Prostate gland (tissue), 2 donors: ENCODE results near the gene BTG2. TPM values are rescaled to one million over a fixed set of nuclear protein-coding genes. Genes with fewer than 3 reads are reported as not detected.
"Not testable (repeated sequence)": the region's sequence is repeated elsewhere in the genome, so short reads cannot be mapped to it uniquely, and the experiment has no call there.

Experiments used
- DNase-seq: peaks from one replicate; pipeline ENCODE4 v3.0.0-alpha.2; 2019; ENCODE audit warnings: low spot score
- H3K27ac ChIP-seq, 2 donors: fragments of 200-600 bp; sonication (generic); 2 replicates each; pipeline ENCODE4 v1.5.1; 2017 to 2019
- H3K27me3 ChIP-seq: fragments of 200-600 bp; sonication (generic); replicated peaks from 2 replicates; pipeline ENCODE4 v1.5.1; 2019; ENCODE audit not compliant: insufficient read depth
- H3K36me3 ChIP-seq, 2 donors: fragments of 200-600 bp; sonication (generic); 1 replicate in 1 of 2; 2 replicates in 1 of 2; pipeline versions ENCODE4 v1.5.1 to v1.8.1; 2017 to 2019
- H3K4me1 ChIP-seq: fragments of 200-600 bp; sonication (generic); replicated peaks from 2 replicates; pipeline ENCODE4 v1.5.1; 2019
- H3K4me3 ChIP-seq, 2 donors: fragments of 200-600 bp; sonication (generic); 2 replicates each; pipeline ENCODE4 v1.5.1; 2017 to 2019
- H3K9me3 ChIP-seq: fragments of 200-600 bp; sonication (generic); 2 replicates; pipeline ENCODE4 v1.5.1; 2017
- CTCF ChIP-seq, 4 experiments: fragments of 200-600 bp in 2 of 4; fragments of 450-650 bp in 2 of 4; sonication (generic) in 2 of 4; IDR thresholded peaks; 1 replicate in 3 of 4; 2 replicates in 1 of 4; pipeline ENCODE4 v1.5.1; 2016 to 2019; ENCODE audit warnings: antibody characterized with exemption in 4 of 4, mild to moderate bottlenecking in 2 of 4, moderate library complexity in 2 of 4
- POLR2A ChIP-seq: fragments of 450-650 bp; IDR thresholded peaks from one replicate; pipeline ENCODE4 v1.6.1; 2016; ENCODE audit warnings: antibody characterized with exemption, mild to moderate bottlenecking
- POLR2AphosphoS5 ChIP-seq: sonication (generic); formaldehyde crosslinking; IDR thresholded peaks from one replicate; pipeline ENCODE4 v1.6.1; 2017; ENCODE audit warnings: antibody characterized with exemption
- WGBS: methylation state at CpG from one replicate; pipeline ENCODE4 v1.1.5; 2018; 5-methylcytosine and 5-hydroxymethylcytosine counted together
- intact Hi-C: fragments of 100-400 bp; cut with DNase I; formaldehyde crosslinking; loops from one replicate; pipeline ENCODE4 v1.14.2; 2022
- total RNA-seq, 2 donors: library from RNA; depleted of rRNA; stranded (reverse); fragments of >200 nt; gene quantifications; one replicate each; pipeline ENCODE4 v1.1.0, GENCODE V29; 2016

The BTG2 gene
- total RNA-seq = 100 to 1,000 TPM in 1 of 2 donors, 10 to 100 TPM in 1; 91.0 to 131 TPM

GRCh38 chr1:203304919-203305808 is at the start of gene BTG2:
Gene BTG2, plus strand, starts transcription at chr1:203305519. Its CDS starts 88 bp downstream, at chr1:203305607.
- 4% methylated on average over 57 of the region's 79 CpGs for WGBS
- H3K36me3 ChIP-seq = peaks cover 0 to 4% of the 10 kb centered on the region in 2 donors
- H3K4me3 ChIP-seq = peak within 1 kb of the TSS; percentile 100
- H3K27me3 ChIP-seq = no peaks in the 10 kb centered on the region
- no peaks in the 10 kb centered on the region for H3K9me3 ChIP-seq
- DNase-seq = peak; percentile 94
- peak in 2 of 4 experiments; percentile 3 to 14 for TF ChIP-seq CTCF (IDR thresholded peaks at IDR 0.05)
- TF ChIP-seq POLR2A = peak; percentile 100
- peak; percentile 98 for TF ChIP-seq POLR2AphosphoS5
- peak within 1 kb of the TSS; percentile 99 for H3K27ac ChIP-seq
- intact Hi-C loops = no loop called here
- H3K4me1 ChIP-seq = peaks cover 7% of the 10 kb centered on the region

- H3K36me3 ChIP-seq, H3K27me3 ChIP-seq, H3K27ac ChIP-seq, H3K4me1 ChIP-seq, H3K9me3 ChIP-seq, DNase-seq, H3K4me3 ChIP-seq, intact Hi-C loops: not testable (repeated sequence)
- WGBS = 87% methylated on average over 9 of the region's 9 CpGs
Observed at GRCh38 chr1:203256636-203257035, 48.7 kb upstream of the BTG2 start.

- Histone ChIP-seq H3K36me3 (no peaks in the 10 kb centered on the region), H3K27me3 (no peaks in the 10 kb centered on the region), H3K4me3 (no peak overlapping the region), H3K9me3 (no peaks in the 10 kb centered on the region), H3K27ac (peak overlapping the region in 1 of 2 donors; percentile 39), H3K4me1 (no peaks in the 10 kb centered on the region)
- TF ChIP-seq POLR2A = no peak
- no peak for TF ChIP-seq POLR2AphosphoS5
- TF ChIP-seq CTCF (IDR thresholded peaks at IDR 0.05) = no peak
- DNase-seq = no peak
- 73% methylated on average over 10 of the region's 10 CpGs for WGBS
- intact Hi-C loops = no loop called here
Observed at GRCh38 chr1:203263496-203263895, 41.8 kb upstream of the BTG2 start.

- DNase-seq = no peak
- Histone ChIP-seq H3K9me3 (no peaks in the 10 kb centered on the region), H3K36me3 (no peaks in the 10 kb centered on the region), H3K27me3 (no peaks in the 10 kb centered on the region), H3K4me3 (no peak overlapping the region), H3K27ac (no peak overlapping the region), H3K4me1 (no peaks in the 10 kb centered on the region)
- intact Hi-C loops = no loop called here
- 56% methylated on average over 6 of the region's 6 CpGs for WGBS
- no peak for TF ChIP-seq POLR2A
- TF ChIP-seq CTCF (IDR thresholded peaks at IDR 0.05) = no peak
- TF ChIP-seq POLR2AphosphoS5 = no peak
Observed at GRCh38 chr1:203264052-203264501, 41.2 kb upstream of the BTG2 start.

- WGBS = 52% methylated on average over 4 of the region's 4 CpGs
- intact Hi-C loops = no loop called here
Observed at GRCh38 chr1:203265541-203265940, 39.8 kb upstream of the BTG2 start.

GRCh38 chr1:203266140-203266539 is 39.2 kb upstream of the BTG2 start:
- intact Hi-C loops, H3K27me3 ChIP-seq, H3K9me3 ChIP-seq, H3K4me3 ChIP-seq, H3K4me1 ChIP-seq, H3K36me3 ChIP-seq, H3K27ac ChIP-seq, DNase-seq: not testable (repeated sequence)
- WGBS = 61% methylated on average over 5 of the region's 5 CpGs

More at GRCh38 chr1:203265541-203265940, 39.8 kb upstream of the BTG2 start:
- H3K36me3 ChIP-seq = no peaks in the 10 kb centered on the region
- TF ChIP-seq POLR2A = no peak
- TF ChIP-seq POLR2AphosphoS5 = no peak
- TF ChIP-seq CTCF (IDR thresholded peaks at IDR 0.05) = no peak
- no peak overlapping the region for H3K4me3 ChIP-seq
- H3K4me1 ChIP-seq = no peaks in the 10 kb centered on the region
- no peaks in the 10 kb centered on the region for H3K9me3 ChIP-seq
- H3K27ac ChIP-seq = no peak overlapping the region
- no peak for DNase-seq
- H3K27me3 ChIP-seq = no peaks in the 10 kb centered on the region
